ENCODE measurements around the gene ABLIM1.

ABLIM1 gene

GRCh38 chr10:114437473-114438292, 220.4 kb downstream of the ABLIM1 start:
- DNase-seq = no peak

- DNase-seq = no peak
These were observed 221.1 kb downstream of the ABLIM1 start for GRCh38 chr10:114436941-114437340.

GRCh38 chr10:114432566-114433093, 225.4 kb downstream of the ABLIM1 start:
- DNase-seq = no peak

GRCh38 chr10:114431414-114432135, 226.5 kb downstream of the ABLIM1 start:
- no peak for DNase-seq

GRCh38 chr10:114430688-114431413, 227.2 kb downstream of the ABLIM1 start:
- no peak for DNase-seq

- DNase-seq = no peak
These were observed 228.3 kb downstream of the ABLIM1 start for GRCh38 chr10:114429581-114430335.

GRCh38 chr10:114427124-114427852, 230.8 kb downstream of the ABLIM1 start:
- DNase-seq = no peak

- no peak for DNase-seq
These were observed 231.6 kb downstream of the ABLIM1 start for GRCh38 chr10:114426476-114426875.

GRCh38 chr10:114420811-114421485, 237.1 kb downstream of the ABLIM1 start:
- no peak for DNase-seq

GRCh38 chr10:114418109-114418508, 240.0 kb downstream of the ABLIM1 start:
- DNase-seq = no peak

GRCh38 chr10:114412907-114413797, 244.9 kb downstream of the ABLIM1 start:
- DNase-seq = no peak

- DNase-seq = no peak
These were observed 249.1 kb downstream of the ABLIM1 start for GRCh38 chr10:114408968-114409444.

GRCh38 chr10:114408112-114408967, 249.7 kb downstream of the ABLIM1 start:
- DNase-seq = no peak

- no peak for DNase-seq
These were observed 251.6 kb downstream of the ABLIM1 start for GRCh38 chr10:114406455-114406854.

GRCh38 chr10:114405011-114405350, 253.1 kb downstream of the ABLIM1 start:
- no peak for DNase-seq

GRCh38 chr10:114404171-114405010, 253.7 kb downstream of the ABLIM1 start, which contains the start of gene AFAP1L2:
TSS of gene AFAP1L2 (minus strand) at chr10:114404502. CDS start at chr10:114404455, 47 bp downstream.
- no peak for DNase-seq

- DNase-seq = no peak
These were observed 254.4 kb downstream of the ABLIM1 start for GRCh38 chr10:114403541-114404161.

Measured in central memory CD4-positive, alpha-beta T cell (primary cell).